ENCODE data around the gene DBET. TPM values are rescaled to one million over a fixed set of nuclear protein-coding genes. Genes with fewer than 3 reads are reported as not detected.
A peak's percentile ranks its signal among the peaks of the same experiment; 100 is the strongest.
"Not testable (repeated sequence)": the region's sequence is repeated elsewhere in the genome, so short reads cannot be mapped to it uniquely, and the experiment has no call there.

The DBET gene
- polyA plus RNA-seq (2013): not detected in 2 replicates

DNA sequence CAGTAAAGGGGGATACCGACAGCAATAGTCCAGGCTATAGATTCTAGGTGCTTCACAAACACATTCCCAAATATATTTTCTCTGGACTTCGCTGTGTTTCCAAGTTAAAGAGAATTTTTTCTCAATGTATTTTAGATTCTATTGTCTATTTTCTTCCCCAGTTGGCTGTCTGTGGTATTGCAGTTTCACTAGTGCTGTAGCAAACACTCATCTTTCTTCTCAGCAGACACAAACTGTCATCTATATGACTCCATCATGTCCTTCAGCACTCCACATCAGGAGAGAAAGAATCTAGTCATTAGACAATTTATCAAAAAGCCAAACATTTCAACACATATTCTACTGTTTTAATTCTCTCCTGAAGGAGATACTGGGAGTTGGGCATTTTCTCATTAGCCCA lies at the start of gene DBET:
TSS of gene DBET (plus strand) at position 161 of the 400 bp plus-strand sequence.
- H3K79me1 ChIP-seq (ENCODE audit: low read length); H2AK5ac ChIP-seq (ENCODE audit: low read length); H3K9me3 ChIP-seq (ENCODE audit: insufficient read depth, low read depth, low read length); H3K4me1 ChIP-seq (ENCODE audit: control insufficient read depth in 1 of 2, insufficient read depth in 2 of 2, low read length in 2 of 2); H3K14ac ChIP-seq (ENCODE audit: low read length); H4K8ac ChIP-seq (ENCODE audit: low read depth, low read length); H3K27me3 ChIP-seq (ENCODE audit: insufficient read depth, low read length); H2BK5ac ChIP-seq (ENCODE audit: low read depth, low read length, poor library complexity); H3K9ac ChIP-seq (ENCODE audit: low read length); H3K36me3 ChIP-seq (ENCODE audit: control insufficient read depth in 1 of 2, insufficient read depth in 2 of 2, low read length in 2 of 2); H2AFZ ChIP-seq (ENCODE audit: insufficient read depth, low read length, poor library complexity); H3K4ac ChIP-seq (ENCODE audit: low read depth, low read length); DNase-seq; H3K4me3 ChIP-seq (ENCODE audit: low read depth, low read length); H3K79me2 ChIP-seq (ENCODE audit: control insufficient read depth, insufficient read depth, low read length, poor library complexity); H4K12ac ChIP-seq (ENCODE audit: low read depth, low read length); H3K27ac ChIP-seq (ENCODE audit: low read depth, low read length); H2BK12ac ChIP-seq (ENCODE audit: low read length); H4K91ac ChIP-seq (ENCODE audit: low read depth, low read length); H3K23ac ChIP-seq (ENCODE audit: low read length); H3K18ac ChIP-seq (ENCODE audit: low read length); H3K4me2 ChIP-seq (ENCODE audit: low read length); H2BK120ac ChIP-seq (ENCODE audit: insufficient read depth, low read length, poor library complexity): not testable (repeated sequence)
- WGBS (ENCODE audit: extremely low coverage, insufficient coverage, insufficient read length): no CpG with 5 or more reads among the region's 2 CpGs

DNA sequence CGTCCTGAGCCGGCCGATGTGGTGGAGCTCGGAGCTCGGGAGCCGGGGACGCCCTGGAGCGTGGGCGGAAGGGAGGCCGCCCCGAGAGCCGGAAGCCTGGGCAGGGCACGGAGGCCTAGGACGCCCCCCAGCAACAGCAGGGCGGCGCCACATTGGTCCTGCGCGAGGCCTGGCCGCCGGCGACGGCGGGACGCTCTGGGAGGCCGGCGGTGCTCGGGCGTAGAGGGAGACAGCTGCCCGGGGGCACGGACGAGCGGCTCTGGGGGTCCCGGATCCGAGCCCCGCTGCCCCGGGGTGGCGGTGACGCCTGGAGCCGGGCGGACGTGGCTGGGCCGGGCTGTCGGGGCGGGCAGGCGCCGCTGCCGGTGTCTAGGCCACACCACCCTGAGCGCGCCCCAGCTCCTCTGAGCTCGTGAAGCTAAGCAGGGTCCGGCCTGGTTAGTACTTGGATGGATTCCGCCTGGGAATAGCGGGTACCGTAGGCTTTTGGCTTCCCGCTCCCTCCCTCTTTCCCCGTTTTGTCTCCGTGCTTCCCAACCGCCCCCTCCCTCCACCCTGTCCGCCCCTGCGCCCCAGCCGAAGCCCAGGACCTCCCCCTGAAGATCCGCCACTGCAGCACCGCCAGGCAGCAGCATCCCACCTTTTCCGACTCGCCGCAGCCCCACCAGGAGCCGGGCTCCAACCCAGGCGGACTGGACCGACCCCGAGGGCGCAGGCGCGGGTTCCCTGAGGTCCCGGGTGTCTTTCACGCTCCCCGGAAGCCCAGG lies 49.3 kb upstream of the DBET start:
- Histone ChIP-seq H4K91ac (ENCODE audit: low read depth, low read length) (no peak overlapping the region), H3K27ac (ENCODE audit: low read depth, low read length) (no peak overlapping the region), H3K14ac (ENCODE audit: low read length) (no peak overlapping the region), H3K4ac (ENCODE audit: low read depth, low read length) (no peak overlapping the region), H2BK5ac (ENCODE audit: low read depth, low read length, poor library complexity) (no peak overlapping the region), H3K9me3 (ENCODE audit: insufficient read depth, low read depth, low read length) (peaks cover 26% of the 10 kb centered on the region), H3K4me3 (ENCODE audit: low read depth, low read length) (peak overlapping the region; percentile 66), H3K18ac (ENCODE audit: low read length) (no peak overlapping the region), H3K4me2 (ENCODE audit: low read length) (peak overlapping the region; percentile 78), H2BK12ac (ENCODE audit: low read length) (no peak overlapping the region), H3K23ac (ENCODE audit: low read length) (no peak overlapping the region), H4K8ac (ENCODE audit: low read depth, low read length) (peak overlapping the region; percentile 25), H3K4me1 (ENCODE audit: control insufficient read depth in 1 of 2, insufficient read depth in 2 of 2, low read length in 2 of 2) (peaks cover 3 to 15% of the 10 kb centered on the region in 2 experiments), H3K36me3 (ENCODE audit: control insufficient read depth in 1 of 2, insufficient read depth in 2 of 2, low read length in 2 of 2) (no peaks in the 10 kb centered on the region), H2AK5ac (ENCODE audit: low read length) (no peak overlapping the region), H2BK120ac (ENCODE audit: insufficient read depth, low read length, poor library complexity) (no peak overlapping the region), H4K12ac (ENCODE audit: low read depth, low read length) (no peak overlapping the region), H3K27me3 (ENCODE audit: insufficient read depth, low read length) (peaks cover 52% of the 10 kb centered on the region), H3K79me2 (ENCODE audit: control insufficient read depth, insufficient read depth, low read length, poor library complexity) (no peaks in the 10 kb centered on the region), H3K9ac (ENCODE audit: low read length) (no peak overlapping the region), H3K79me1 (ENCODE audit: low read length) (no peaks in the 10 kb centered on the region), H2AFZ (ENCODE audit: insufficient read depth, low read length, poor library complexity) (peak overlapping the region; percentile 8)
- WGBS (ENCODE audit: extremely low coverage, insufficient coverage, insufficient read length): no CpG with 5 or more reads among the region's 76 CpGs
- no peak for DNase-seq

DNA sequence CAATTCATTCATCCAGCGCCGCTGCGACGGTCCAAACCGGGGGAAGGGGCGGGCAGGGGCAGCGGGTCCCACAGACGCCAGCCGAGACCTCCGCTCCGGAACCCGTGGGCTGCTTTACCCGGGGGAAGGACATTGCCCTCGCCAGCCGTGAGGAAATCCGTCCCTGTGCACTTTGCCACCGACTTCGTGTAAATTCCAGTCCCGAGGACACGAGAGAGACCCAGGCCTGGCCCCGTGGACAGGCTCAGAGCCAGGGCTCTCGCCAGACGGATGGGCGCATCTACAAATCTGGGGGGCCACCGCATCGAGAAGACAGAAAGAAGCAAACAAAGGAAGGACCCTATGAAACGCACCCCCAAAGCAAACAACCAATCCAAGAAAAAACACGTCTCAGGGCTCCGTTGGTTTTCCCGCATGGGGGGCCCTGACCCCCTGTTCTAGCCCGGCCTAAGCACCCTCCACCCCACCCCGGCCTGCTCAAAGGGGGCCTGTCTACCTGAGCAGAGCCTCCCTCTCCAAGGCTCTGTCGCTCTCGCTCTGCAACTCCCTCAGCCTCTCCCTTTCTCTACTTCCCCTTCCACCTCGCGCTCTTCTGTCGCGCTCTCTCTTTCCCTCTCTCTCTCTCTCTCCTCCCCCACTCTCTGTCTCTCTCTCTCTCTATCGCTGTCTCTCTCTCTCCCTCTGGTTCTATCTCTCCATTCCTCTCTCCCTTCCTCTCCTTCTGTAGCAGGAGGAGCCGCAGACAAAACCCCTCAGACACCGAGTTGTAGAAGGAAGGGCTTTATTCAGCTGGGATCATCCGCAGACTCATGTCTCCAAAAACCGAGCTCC lies 48.5 kb upstream of the DBET start:
- Histone ChIP-seq H3K18ac (ENCODE audit: low read length) (no peak overlapping the region), H4K91ac (ENCODE audit: low read depth, low read length) (no peak overlapping the region), H3K14ac (ENCODE audit: low read length) (no peak overlapping the region), H4K12ac (ENCODE audit: low read depth, low read length) (no peak overlapping the region), H3K9me3 (ENCODE audit: insufficient read depth, low read depth, low read length) (peaks cover 29% of the 10 kb centered on the region), H2BK120ac (ENCODE audit: insufficient read depth, low read length, poor library complexity) (no peak overlapping the region), H2AK5ac (ENCODE audit: low read length) (no peak overlapping the region), H3K4me2 (ENCODE audit: low read length) (peak overlapping the region; percentile 78), H2AFZ (ENCODE audit: insufficient read depth, low read length, poor library complexity) (no peak overlapping the region), H2BK12ac (ENCODE audit: low read length) (no peak overlapping the region), H3K4me1 (ENCODE audit: control insufficient read depth in 1 of 2, insufficient read depth in 2 of 2, low read length in 2 of 2) (peaks cover 3 to 15% of the 10 kb centered on the region in 2 experiments), H3K9ac (ENCODE audit: low read length) (no peak overlapping the region), H3K27ac (ENCODE audit: low read depth, low read length) (no peak overlapping the region), H2BK5ac (ENCODE audit: low read depth, low read length, poor library complexity) (no peak overlapping the region), H4K8ac (ENCODE audit: low read depth, low read length) (no peak overlapping the region), H3K79me1 (ENCODE audit: low read length) (no peaks in the 10 kb centered on the region), H3K23ac (ENCODE audit: low read length) (no peak overlapping the region), H3K4ac (ENCODE audit: low read depth, low read length) (no peak overlapping the region), H3K4me3 (ENCODE audit: low read depth, low read length) (peak overlapping the region; percentile 66), H3K36me3 (ENCODE audit: control insufficient read depth in 1 of 2, insufficient read depth in 2 of 2, low read length in 2 of 2) (no peaks in the 10 kb centered on the region), H3K27me3 (ENCODE audit: insufficient read depth, low read length) (peaks cover 60% of the 10 kb centered on the region), H3K79me2 (ENCODE audit: control insufficient read depth, insufficient read depth, low read length, poor library complexity) (no peaks in the 10 kb centered on the region)
- no CpG with 5 or more reads among the region's 43 CpGs for WGBS (ENCODE audit: extremely low coverage, insufficient coverage, insufficient read length)
- DNase-seq: no peak

DNA sequence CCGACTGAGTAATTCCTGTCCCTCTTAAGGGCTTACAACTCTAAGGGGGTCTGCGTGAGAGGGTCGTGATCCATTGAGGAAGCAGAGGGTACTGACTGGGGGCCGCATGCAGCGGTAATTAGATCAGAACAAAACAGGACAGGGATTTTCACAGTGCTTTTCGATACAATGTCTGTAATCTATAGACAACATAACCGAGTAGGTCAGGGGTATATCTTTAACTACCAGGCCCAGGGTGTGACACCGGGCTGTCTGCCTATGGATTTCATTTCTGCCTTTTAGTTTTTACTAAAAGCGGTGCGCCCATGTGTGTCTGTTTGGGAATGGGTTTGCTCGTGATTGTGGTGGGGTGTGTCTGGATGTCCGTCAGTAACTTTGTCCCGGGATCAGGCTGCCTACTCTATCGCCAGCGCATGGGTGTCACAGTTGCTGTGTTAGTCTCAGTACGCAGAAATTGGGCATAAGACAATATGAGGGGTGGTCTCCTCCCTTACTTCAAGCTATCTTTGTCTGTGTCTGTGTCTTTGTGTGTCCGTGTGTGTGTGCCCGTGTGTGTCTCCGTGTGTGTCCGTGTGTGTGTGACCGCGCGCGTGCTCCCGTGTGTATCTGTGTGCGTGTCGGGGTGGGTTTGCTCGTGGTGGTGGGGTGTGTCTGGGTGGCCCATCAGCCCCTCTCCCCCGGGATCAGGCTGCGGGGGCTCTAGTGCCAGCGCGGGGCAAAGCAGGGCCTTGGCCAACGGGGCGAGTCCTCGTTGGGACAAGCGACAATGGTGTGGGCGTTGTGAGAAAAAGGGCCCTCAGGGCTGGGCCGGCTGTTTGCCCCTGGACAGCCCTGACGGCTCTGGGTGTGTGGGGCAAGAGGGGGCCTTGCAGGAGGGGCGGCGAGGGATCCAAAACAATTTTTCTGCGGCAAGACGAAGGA lies 47.7 kb upstream of the DBET start:
- Histone ChIP-seq H3K18ac (ENCODE audit: low read length) (no peak overlapping the region), H3K4me1 (ENCODE audit: control insufficient read depth in 1 of 2, insufficient read depth in 2 of 2, low read length in 2 of 2) (peaks cover 3 to 15% of the 10 kb centered on the region in 2 experiments), H2BK5ac (ENCODE audit: low read depth, low read length, poor library complexity) (no peak overlapping the region), H3K36me3 (ENCODE audit: control insufficient read depth in 1 of 2, insufficient read depth in 2 of 2, low read length in 2 of 2) (no peaks in the 10 kb centered on the region), H3K79me2 (ENCODE audit: control insufficient read depth, insufficient read depth, low read length, poor library complexity) (no peaks in the 10 kb centered on the region), H2BK12ac (ENCODE audit: low read length) (no peak overlapping the region), H3K27ac (ENCODE audit: low read depth, low read length) (no peak overlapping the region), H4K12ac (ENCODE audit: low read depth, low read length) (no peak overlapping the region), H2AK5ac (ENCODE audit: low read length) (no peak overlapping the region), H3K4ac (ENCODE audit: low read depth, low read length) (no peak overlapping the region), H3K79me1 (ENCODE audit: low read length) (no peaks in the 10 kb centered on the region), H3K14ac (ENCODE audit: low read length) (no peak overlapping the region), H4K8ac (ENCODE audit: low read depth, low read length) (no peak overlapping the region), H4K91ac (ENCODE audit: low read depth, low read length) (no peak overlapping the region), H3K9me3 (ENCODE audit: insufficient read depth, low read depth, low read length) (peaks cover 30% of the 10 kb centered on the region), H3K27me3 (ENCODE audit: insufficient read depth, low read length) (peaks cover 67% of the 10 kb centered on the region), H2BK120ac (ENCODE audit: insufficient read depth, low read length, poor library complexity) (no peak overlapping the region), H3K4me2 (ENCODE audit: low read length) (no peak overlapping the region), H2AFZ (ENCODE audit: insufficient read depth, low read length, poor library complexity) (no peak overlapping the region), H3K9ac (ENCODE audit: low read length) (no peak overlapping the region), H3K23ac (ENCODE audit: low read length) (no peak overlapping the region), H3K4me3 (ENCODE audit: low read depth, low read length) (peak overlapping the region; percentile 37)
- WGBS (ENCODE audit: extremely low coverage, insufficient coverage, insufficient read length): no CpG with 5 or more reads among the region's 43 CpGs
- no peak for DNase-seq
